Loucy (cell line): ENCODE data around the gene LOXL1.
"Not testable (repeated sequence)": the region's sequence is repeated elsewhere in the genome, so short reads cannot be mapped to it uniquely, and the experiment has no call there.

Experiments used
- H2AFZ ChIP-seq: fragments of 200-600 bp; sonication (generic); 2 replicates; pipeline ENCODE4 v1.6.0; 2016; ENCODE audit warnings: antibody characterized with exemption, mild to moderate bottlenecking, low read length, moderate library complexity
- H3F3A ChIP-seq: fragments of 200-600 bp; 2 replicates; pipeline ENCODE4 v1.6.0; 2016; ENCODE audit warnings: antibody characterized with exemption, low read depth, mild to moderate bottlenecking
- H3K27me3 ChIP-seq: fragments of 200-600 bp; sonication (generic); 2 replicates; pipeline ENCODE4 v1.6.1; 2014; ENCODE audit warnings: low read length, mild to moderate bottlenecking; ENCODE audit not compliant: insufficient read depth, poor library complexity, severe bottlenecking
- H3K36me3 ChIP-seq: fragments of 200-600 bp; sonication (generic); 2 replicates; pipeline ENCODE4 v1.6.1; 2016; ENCODE audit warnings: low read length; ENCODE audit not compliant: insufficient read depth
- H3K4me1 ChIP-seq: fragments of 200-600 bp; sonication (generic); 2 replicates; pipeline ENCODE4 v1.5.1; 2014; ENCODE audit warnings: low read length, mild to moderate bottlenecking; ENCODE audit not compliant: insufficient read depth, poor library complexity, severe bottlenecking
- H3K4me2 ChIP-seq: fragments of 200-600 bp; sonication (generic); 2 replicates; pipeline ENCODE4 v1.6.0; 2014; ENCODE audit warnings: antibody characterized with exemption, low read length, low read depth, mild to moderate bottlenecking; ENCODE audit not compliant: poor library complexity, severe bottlenecking
- H3K4me3 ChIP-seq: fragments of 200-600 bp; sonication (generic); 2 replicates; pipeline ENCODE4 v1.5.1; 2014; ENCODE audit warnings: low read length, mild to moderate bottlenecking, mixed read lengths; ENCODE audit not compliant: poor library complexity, severe bottlenecking
- H3K79me2 ChIP-seq: fragments of 200-600 bp; sonication (generic); 2 replicates; pipeline ENCODE4 v1.6.1; 2014; ENCODE audit warnings: low read length; ENCODE audit not compliant: insufficient read depth
- H3K9ac ChIP-seq: fragments of 200-600 bp; sonication (generic); 2 replicates; pipeline ENCODE4 v1.6.0; 2014; ENCODE audit warnings: mild to moderate bottlenecking, low read depth, low read length, moderate library complexity; ENCODE audit not compliant: poor library complexity, severe bottlenecking
- H3K9me2 ChIP-seq: fragments of 200-600 bp; sonication (generic); replicated peaks from 2 replicates; pipeline ENCODE4 v1.6.1; 2016; ENCODE audit warnings: low read depth, low read length, mixed read lengths
- H3K9me3 ChIP-seq: fragments of 200-600 bp; sonication (generic); 2 replicates; pipeline ENCODE4 v1.6.1; 2014; ENCODE audit warnings: mild to moderate bottlenecking, antibody characterized with exemption, low read length, low read depth; ENCODE audit not compliant: insufficient read depth
- H4K20me1 ChIP-seq: fragments of 200-600 bp; sonication (generic); 2 replicates; pipeline ENCODE4 v1.6.0; 2014; ENCODE audit warnings: antibody characterized with exemption, low read length, mild to moderate bottlenecking; ENCODE audit not compliant: insufficient read depth, poor library complexity, severe bottlenecking
- CTCF ChIP-seq: fragments of 200-600 bp; sonication (generic); conservative IDR thresholded peaks from 2 replicates; pipeline ENCODE4 v1.5.1; 2014; ENCODE audit warnings: mild to moderate bottlenecking, antibody characterized with exemption, low read length
- EZH2phosphoT487 ChIP-seq: fragments of 200-600 bp; IDR thresholded peaks from 2 replicates; pipeline ENCODE4 v1.6.1; 2018; ENCODE audit warnings: antibody characterized with exemption, mild to moderate bottlenecking, moderate library complexity, borderline replicate concordance

LOXL1 gene

GRCh38 chr15:73969151-73969759 is 43.0 kb downstream of the LOXL1 start:
- Histone ChIP-seq H3K4me2 (no peak overlapping the region), H3F3A (peaks cover 9% of the 10 kb centered on the region; the same call in 1 of the 2 replicates), H3K79me2 (no peaks in the 10 kb centered on the region), H3K9ac (peak overlapping the region; percentile 10), H3K36me3 (no peaks in the 10 kb centered on the region), H3K4me3 (no peak overlapping the region), H3K4me1 (peaks cover 32% of the 10 kb centered on the region), H3K27me3 (no peaks in the 10 kb centered on the region), H2AFZ (peak overlapping the region; percentile 52; the same call in 1 of the 2 replicates), H4K20me1 (no peaks in the 10 kb centered on the region), H3K9me2 (no peaks in the 10 kb centered on the region), H3K9me3 (no peaks in the 10 kb centered on the region)
- TF ChIP-seq EZH2phosphoT487 (no peak), CTCF (no peak)

GRCh38 chr15:73972984-73973682 is 46.9 kb downstream of the LOXL1 start:
- H3K9ac ChIP-seq: peak overlapping the region; percentile 55
- H3K9me2 ChIP-seq: no peaks in the 10 kb centered on the region
- peak overlapping the region; percentile 80 for H3K4me2 ChIP-seq
- H4K20me1 ChIP-seq: no peaks in the 10 kb centered on the region
- no peaks in the 10 kb centered on the region for H3F3A ChIP-seq
- TF ChIP-seq CTCF (peak; percentile 84), EZH2phosphoT487 (no peak)
- no peaks in the 10 kb centered on the region for H3K36me3 ChIP-seq
- peaks cover 30% of the 10 kb centered on the region for H3K4me1 ChIP-seq
- no peaks in the 10 kb centered on the region for H3K9me3 ChIP-seq
- H3K79me2 ChIP-seq: no peaks in the 10 kb centered on the region
- H3K4me3 ChIP-seq: peak overlapping the region; percentile 66
- no peaks in the 10 kb centered on the region for H3K27me3 ChIP-seq
- H2AFZ ChIP-seq: peak overlapping the region; percentile 94

- H3F3A ChIP-seq, H3K9me2 ChIP-seq, H3K36me3 ChIP-seq, H3K79me2 ChIP-seq, H4K20me1 ChIP-seq, H3K9me3 ChIP-seq, H3K9ac ChIP-seq, H3K27me3 ChIP-seq, H2AFZ ChIP-seq, H3K4me3 ChIP-seq, H3K4me2 ChIP-seq: not testable (repeated sequence)
- peaks cover 30% of the 10 kb centered on the region for H3K4me1 ChIP-seq
Observed at GRCh38 chr15:73973683-73974200, 47.5 kb downstream of the LOXL1 start.

GRCh38 chr15:73975440-73976125 is 49.3 kb downstream of the LOXL1 start:
- H2AFZ ChIP-seq: peak overlapping the region; percentile 28
- H3K4me2 ChIP-seq: peak overlapping the region; percentile 61
- not testable (repeated sequence) for H3K27me3 ChIP-seq, H3K9me3 ChIP-seq, H3F3A ChIP-seq, H3K79me2 ChIP-seq, H3K9me2 ChIP-seq, H4K20me1 ChIP-seq, H3K36me3 ChIP-seq
- peaks cover 35% of the 10 kb centered on the region for H3K4me1 ChIP-seq
- peak overlapping the region; percentile 60 for H3K9ac ChIP-seq
- peak overlapping the region; percentile 39 for H3K4me3 ChIP-seq
